Right forelimb (tissue), 1 donor: ENCODE results near the gene KCTD1.
A peak's percentile ranks its signal among the peaks of the same experiment; 100 is the strongest.

Source experiments
- DNase-seq: peaks from one replicate; pipeline ENCODE4 v3.0.0-alpha.2; 2018

KCTD1 gene

DNA sequence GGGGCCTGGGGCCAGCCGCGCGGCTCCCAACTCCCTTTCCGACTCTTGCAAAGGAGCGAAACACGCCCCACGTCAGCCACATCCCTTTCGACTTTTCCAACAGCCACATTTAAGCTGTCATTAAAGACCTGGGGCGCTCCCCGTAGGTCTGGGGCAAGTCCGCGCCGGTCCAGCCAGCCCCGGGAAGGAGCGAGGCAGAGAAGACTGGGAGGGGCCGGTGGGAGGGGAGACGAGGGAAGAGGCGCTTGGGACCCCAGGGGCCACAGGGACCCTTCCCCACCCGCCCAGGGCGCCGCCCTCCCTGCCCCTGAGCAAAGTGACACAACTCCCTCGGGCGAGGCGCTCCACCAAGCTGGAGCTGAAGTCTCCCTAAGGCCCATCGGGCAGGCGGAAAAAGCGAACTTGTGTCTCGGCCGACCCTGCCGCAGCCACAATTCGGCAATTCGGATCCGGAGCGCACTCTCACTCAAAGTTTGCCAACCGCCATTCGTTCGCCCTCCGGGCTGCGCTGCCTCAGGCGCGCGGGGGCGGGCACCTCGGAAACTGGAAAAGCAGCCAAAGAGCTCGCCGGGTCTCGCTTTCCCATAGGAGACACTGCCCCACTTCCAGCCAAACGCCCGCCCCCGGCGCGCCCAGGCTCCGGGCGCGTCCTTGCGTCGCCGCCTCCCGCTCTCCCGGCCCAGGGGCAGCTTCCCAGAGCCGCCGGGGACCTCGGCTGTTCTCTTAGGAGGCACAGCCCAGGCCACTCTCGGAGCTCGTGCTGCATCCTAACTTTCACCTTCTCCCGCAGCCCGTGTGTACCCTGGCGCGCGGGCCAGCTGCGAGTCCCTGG, 1.1 kb upstream of the KCTD1 start:
- DNase-seq: peak; percentile 77

DNA sequence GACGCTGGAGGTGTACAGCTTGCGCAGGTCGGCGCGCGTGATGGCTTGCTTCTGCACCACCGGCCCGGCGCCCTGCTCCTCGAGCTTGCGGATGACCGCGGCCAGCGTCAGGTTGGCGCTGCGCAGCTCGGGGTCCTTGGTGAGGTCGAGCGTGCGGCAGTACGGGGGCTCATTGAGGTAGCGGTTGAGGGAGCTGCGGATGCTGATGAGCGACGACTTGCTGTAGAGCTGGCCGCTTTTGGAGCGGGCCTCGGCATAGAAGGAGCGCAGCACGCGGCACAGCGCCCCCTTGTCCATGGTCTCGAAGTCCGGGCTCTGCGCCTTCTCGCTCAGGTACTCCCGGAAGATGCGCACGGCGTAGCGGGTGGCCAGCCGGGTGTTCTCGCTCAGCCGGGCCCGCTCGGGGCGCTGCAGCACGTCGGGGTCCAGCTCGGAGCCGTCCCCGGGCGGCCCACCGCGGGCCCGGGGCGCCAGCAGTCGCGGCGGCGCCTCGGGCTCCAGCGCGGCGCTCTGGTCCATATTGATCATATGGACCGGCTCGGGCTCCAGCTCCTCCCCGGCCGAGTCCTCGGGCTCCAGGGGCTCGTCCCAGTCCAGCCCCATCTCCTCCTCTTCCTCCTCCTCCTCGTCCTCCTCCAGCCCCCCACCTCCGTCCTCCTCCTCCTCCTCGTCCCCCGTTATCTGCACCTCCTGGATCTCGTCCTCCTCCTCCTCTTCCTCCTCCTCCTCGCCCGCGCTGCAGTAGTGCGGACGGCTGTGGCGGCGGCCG, 523 bp downstream of the KCTD1 start:
- peak; percentile 90 for DNase-seq

DNA sequence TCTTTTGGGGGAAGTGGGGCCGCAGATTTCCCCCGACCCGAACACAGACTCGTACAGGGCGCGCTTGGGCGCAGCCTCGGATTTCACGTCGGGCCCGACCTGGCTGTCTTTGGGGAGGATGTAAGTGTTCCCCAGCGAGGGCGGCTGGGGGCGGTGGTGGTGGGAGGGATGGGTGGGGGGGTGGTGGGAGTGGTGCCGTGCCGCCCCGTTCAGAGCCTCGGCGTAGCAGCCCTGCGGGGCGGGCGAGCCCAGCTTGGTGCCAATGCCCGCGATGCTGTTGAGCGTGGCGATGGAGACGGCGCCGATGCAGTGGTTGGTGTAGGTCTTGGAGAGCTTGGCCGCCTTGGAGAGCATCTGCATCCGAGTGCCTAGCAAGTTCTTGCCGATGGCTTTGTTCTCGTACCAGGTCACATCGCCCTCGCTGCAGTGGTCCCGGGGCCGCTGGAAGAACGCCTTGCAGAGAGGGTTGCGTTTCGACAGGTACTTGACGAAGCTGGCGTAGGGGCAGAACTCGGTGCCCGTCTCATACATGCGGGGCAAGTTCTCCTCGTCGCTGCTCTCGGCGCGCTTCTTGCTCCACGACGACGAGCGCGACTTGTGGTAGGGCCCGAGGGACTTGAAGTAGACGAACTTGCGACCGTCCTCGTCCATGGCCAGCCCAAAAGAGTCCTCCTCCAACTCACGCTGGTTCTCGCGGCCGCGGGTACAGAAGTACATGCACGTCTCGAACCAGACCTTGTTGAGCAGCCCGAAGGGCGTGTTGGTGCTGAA, 1.3 kb downstream of the KCTD1 start:
- peak; percentile 50 for DNase-seq

DNA sequence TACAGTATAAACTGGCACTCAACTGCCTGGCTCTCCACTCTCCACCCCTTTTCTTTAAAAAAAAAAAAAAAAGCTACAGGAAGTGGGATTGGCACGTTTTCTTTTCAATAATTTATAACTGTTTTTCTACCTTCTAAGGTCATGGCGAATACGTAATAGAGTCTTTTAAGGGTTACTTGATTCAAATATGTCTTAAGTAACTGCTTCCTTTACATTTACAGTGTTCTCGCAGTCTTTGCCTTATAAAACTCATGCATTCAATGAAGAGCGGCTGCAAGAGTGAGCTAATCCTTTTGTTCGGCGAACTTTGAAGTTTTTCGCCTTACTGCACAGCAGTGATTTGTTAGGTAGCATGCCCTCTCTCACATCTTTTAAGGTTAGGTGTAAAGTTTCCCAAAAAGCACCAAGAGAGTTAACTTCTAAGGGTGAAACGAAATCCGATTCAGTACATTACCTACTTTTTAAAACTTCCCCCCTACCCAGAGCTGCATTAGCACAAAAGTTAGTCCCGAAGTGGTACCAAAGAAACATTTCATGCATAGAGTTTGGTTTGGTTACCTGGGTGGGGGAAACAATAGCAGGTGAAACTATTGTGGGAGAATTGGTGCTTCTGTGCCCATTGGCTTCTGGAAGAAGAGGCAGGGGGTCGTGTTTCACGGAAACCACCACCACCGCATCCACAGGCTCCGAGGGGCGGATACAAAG, 2.0 kb downstream of the KCTD1 start:
- no peak for DNase-seq

DNA sequence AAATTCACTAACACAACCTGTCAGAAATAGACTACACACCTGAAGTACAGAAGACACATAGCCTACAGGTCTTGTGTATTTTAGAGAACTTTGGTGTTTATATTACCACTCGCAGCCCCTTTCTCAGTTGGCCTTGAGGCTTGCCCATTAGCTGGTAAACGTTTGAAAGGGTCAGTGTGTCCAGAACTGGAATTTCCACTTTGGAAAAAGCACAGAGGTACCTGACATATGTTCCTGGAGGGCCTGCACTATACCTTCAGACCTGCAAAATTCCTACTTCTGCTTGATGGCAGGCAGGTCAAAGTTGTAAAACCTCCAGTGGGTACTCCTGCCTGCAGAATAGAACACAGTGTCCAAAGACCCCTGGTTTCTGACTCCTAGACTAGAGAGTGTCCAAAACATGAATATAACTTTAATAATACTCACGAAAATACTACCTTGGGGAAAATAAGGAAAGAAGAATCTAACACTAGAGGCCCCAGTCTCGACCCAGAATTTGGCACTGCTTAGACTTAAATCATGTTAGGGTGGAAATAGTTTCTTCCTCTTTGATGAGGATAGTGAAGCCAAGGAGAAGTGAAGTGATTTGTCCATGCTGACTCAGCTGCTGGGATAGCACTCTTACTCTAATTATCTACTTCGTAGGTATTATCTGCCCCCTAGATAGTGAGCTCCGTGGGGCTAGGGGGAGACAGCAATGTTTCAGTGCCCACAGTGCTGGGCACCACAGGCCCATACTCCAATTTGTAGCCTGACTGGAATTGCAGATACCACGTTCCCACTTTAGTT, 2.8 kb downstream of the KCTD1 start:
- no peak for DNase-seq

DNA sequence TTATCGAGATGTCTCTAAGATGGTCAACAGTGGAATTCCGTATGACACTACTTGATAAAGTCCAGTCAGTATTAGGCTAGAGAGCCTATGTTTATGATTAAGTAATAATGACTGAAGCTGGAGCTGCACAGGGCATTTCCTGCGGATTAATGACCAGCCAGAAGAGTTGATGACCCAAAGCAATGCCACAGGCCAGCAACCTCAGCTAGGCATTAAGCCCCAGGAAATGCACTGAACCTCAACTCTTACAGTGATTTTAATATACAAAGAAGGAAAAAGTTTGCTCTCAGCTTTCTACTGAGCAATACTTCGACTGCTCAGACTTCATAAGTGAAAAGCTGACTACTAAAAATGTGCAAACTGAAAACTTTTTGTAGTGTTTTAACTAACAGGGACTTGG, 3.9 kb downstream of the KCTD1 start:
- DNase-seq: no peak

DNA sequence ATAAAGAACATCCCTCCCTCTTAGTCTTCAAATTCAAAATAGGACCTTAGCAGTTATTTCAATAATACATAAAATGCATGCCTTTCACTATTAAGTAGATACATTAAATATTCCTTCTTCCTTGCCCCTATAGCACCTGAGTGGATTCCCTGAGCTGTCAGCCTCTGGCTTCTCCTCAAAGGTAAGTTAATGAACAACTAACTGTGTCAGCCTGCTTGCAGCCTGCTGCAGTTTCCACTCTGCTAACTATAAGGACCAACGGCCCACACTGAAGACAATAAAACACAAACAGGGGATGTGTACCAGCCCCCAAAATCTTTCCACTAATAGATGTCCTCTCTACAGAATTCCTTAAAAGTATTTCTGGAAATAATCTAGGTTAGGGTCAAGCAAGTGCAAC, 5.0 kb downstream of the KCTD1 start:
- no peak for DNase-seq

DNA sequence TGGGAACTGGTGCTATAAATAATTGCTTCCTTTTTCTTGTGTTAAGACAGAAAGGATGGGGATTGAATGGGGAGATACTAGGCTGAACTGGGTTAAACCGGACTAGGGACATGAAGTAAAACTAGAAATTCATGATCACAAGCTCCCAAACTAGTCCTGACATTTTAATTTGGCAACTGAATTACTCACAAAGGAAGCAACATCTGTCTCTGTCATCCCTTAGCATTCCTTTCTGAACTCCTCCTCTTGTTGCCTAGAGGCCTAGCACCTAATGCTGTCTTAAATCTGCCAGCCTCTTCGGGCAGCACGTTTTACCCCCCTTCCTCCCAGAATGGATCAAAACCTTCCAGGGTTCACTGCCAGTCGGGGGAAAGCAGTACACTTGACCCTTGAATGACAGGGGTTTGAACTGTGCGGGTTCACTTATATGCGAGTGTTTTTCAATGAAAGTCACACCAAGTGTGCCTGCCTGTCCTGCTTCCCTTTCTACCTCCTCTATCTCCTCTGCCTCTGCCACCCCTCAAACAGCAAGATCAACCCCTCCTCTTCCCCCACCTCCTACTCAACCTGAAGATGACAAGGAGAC, 8.2 kb downstream of the KCTD1 start:
- DNase-seq: no peak

DNA sequence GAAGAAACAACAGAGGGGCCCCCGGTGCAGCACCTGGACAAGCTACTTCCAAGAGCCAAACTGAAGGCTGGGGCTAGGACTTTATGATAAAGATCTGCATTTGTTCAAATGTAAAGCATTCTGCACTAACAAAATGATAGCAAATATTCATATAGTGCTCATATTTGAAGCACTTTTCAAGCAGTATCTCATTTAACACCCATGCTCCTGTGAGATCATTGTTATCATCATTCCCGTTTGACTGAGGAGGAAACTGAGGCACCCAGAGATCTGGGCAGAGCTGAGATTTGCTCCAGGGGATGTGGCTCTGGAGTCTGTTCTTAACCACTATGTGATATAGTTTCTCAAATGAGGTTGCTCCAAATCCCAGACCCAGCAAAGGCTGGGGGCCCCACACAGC, 9.8 kb downstream of the KCTD1 start:
- DNase-seq: no peak

DNA sequence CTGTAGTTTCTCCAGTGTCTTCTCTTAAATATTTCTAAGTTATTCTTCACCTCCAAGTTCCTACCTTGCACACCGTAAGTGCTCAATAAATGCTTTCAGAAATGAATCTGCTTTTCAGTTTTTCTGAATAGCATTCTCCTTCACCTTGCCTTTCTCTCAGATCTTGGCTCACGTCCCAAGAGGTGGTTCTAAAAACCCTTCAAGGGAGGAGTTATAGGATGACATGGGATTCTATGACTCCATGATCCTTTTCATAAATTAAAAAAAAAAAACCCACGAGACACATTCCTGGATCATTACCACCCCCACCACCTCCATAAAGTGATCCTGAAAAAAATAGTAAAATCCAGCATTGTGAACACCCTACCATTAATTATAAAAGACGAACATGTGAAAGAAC, 11.7 kb downstream of the KCTD1 start:
- DNase-seq: no peak

DNA sequence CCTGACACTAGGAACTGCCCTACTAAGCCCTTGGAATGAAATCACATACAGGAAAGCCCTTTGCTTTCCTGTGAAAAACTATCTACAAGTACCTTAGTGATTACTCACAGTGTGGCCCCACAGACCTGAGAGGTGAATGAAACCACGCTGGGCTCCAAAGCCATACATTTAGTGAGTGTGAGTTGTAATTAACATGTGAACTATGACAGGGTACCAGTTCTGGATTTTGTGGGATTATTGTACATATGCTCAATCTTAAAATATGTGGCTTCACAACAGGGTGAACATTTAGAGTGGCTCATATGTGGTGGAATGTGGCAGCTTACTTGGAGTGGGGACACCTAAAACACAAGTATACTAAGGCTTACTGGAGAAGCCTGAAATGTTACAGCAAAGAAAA, 12.3 kb downstream of the KCTD1 start:
- DNase-seq: no peak

DNA sequence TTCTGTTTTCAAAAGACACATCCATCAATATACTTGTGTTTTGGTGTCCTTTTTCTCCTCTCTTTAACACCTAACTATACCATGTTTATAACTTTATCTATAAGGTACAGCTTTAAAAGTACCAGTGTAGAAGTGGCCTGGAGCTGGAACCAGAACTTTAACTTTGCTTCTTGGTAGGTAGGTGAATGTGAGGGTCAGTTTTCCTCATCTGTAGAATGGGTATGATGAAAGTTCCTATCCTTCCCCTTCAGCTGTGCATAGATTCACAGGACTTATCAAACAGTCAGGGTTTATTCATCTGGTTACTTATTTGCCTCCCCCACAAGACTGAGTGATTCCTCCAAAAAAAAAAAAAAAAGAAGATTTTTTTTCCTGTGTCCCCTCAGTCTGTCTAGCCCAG, 12.7 kb downstream of the KCTD1 start:
- DNase-seq: no peak

DNA sequence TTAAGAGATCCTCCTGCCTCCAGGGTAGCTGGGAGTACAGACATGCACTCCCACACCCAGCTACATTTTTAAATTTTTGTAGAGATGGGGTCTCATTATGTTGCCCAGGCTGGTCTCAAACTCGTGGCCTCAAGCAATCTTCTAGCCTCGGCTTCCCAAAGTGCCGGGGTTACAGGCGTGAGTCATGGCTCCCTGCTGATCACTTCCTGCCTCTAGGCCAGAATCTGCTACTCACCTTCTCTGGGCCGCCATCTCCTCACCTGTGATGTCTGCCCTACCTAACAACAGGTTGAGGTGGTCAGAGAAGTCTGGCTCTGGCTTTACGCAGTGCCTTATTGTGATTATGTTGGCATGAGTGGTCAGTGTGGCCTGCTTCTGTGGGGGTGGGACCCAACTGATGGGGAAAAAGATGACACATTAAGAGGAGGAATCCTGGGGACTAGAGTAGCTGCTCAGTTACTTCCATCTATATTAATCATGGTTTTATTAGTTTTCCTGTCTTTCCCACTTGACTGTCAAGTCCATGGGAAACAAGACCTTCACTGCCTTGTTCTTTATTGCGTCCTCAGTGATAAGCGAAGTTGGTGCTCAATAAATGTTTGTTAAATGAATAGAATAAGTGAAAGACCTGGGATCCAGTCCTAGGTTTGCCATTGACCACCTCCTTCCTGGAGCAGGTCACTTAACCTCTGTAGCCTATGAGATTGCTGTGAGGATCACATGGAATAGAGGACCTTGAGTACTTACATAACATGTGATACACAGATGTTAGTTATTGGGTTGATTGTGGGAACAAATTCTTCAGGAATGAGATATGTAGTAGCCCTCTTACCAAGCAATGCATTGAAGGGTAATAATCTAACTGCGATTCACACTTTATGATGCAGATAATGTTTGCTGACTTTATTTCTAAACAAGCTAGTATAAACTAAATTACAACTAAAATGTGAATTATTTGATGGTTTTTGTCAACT, 15.7 kb downstream of the KCTD1 start:
- DNase-seq: no peak

DNA sequence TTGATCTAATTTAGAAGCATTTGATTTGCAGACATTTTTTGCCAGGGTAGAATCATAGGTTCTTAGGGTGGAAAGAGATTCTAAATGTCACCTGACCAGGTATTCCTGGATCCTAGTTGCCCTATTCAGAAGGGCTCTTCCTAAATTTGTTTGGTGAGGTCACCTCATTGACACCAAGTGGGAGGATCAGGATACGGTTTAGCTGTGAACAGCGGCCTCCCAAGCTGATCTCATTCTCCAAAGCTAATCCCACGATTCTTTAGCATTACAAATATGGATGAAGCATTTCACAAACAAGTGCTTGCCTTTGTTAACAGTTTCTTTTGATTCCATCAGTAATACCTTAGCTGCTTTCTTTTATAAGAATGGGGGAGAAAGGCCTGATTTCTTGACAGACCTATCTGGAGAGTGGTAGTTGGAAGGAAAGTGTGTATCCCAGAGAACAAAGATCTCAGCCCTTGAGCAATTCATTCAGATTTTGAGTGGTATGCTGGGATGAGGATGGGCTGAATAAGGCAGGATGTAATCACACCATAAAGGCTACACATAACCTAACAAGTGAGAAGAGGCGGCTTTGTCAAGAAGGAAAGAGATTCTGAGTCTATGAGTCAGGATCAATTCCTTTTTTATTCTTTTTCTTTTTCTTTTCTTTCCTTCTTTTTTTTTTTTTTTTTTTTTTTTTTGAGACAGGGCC, 16.6 kb downstream of the KCTD1 start:
- DNase-seq: no peak

DNA sequence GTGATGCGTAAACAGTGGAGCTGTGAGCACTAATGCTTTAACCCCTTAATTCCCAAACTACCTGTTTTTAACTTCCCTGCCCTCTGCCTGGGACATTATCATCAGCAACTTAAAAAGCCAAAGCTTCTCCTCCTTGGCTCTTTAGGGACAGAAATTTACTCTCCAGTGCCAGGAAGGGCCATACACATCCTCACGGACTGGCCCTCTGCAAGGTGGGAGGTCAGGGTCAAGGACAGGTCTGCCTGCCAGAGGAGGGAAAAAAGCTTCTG, 21.5 kb downstream of the KCTD1 start:
- no peak for DNase-seq

DNA sequence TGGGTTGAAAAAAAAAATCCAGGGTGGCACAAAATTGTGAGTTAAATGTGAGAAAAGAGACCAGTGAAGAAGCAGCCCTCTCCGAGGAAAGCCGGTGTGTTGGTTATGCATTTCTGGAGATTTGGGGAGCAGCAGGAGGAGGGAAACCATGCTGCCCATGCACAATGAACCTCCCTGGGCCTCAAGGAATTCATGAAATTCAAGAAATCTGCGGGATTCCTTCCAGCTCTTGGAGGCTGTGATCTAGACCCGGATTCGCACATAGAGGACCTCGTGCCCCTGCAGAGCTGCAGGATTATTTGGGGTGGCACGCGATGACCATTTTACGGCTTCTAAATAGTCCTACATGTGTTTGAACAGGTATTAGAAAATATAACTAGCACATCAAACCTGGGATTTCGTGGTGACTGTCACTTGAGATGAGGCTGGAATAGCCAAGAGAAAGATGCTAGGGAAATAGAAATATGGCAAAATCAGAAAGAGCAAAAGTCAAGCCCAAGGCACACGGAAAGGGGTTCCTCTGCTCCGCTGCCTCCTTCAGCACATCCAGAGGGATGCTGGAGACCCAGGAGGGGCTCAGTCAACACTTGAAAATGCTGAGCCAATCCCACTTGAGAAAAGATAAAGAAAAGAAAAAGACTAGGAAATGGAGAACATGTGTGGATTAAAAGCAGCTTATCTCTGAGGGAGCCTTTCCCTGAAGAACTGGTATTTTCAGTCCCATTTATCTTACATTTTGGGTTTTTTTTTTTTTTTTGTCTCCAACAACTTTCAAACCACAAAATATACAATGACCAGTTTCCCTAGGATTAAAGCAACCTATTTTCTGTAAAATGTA, 22.0 kb downstream of the KCTD1 start:
- DNase-seq: no peak

DNA sequence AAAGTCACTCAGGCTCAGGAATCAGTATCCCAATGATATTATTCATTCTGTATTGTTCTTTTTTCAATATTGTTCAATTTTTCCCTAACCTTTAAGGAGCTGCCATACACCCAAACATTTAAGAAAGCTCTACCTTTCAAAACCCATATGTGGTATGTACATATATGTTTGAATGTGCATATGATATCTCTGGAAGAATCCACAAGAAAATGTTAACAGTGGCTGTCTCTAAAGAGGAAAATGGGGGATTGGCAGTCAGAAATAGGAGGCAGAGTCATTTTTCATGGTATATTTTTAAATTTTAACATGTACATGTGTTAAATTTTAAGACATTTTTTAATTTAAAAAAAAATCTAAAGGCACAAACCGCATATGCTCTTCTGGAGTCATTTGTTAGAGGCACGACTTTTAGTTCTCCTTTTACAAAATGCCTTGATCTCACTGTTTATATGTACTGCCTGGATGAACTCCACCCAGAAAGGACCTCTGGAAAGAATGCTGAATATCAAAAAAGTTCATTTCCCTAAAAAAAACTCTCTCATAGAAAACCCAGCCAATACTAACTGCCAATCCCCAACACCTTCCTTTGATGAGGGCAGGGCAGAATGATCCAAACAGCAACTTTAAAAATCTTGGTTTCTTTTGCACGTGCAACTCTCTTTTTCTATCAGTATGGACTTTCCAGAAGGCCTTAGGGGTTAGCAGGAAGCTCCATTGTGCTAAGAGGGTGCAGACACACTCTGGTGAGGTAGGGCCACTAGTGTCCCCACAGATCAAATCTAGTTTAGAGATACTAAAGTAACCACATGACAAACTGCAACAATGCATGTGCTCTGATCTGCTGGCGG, 23.6 kb downstream of the KCTD1 start:
- no peak for DNase-seq

DNA sequence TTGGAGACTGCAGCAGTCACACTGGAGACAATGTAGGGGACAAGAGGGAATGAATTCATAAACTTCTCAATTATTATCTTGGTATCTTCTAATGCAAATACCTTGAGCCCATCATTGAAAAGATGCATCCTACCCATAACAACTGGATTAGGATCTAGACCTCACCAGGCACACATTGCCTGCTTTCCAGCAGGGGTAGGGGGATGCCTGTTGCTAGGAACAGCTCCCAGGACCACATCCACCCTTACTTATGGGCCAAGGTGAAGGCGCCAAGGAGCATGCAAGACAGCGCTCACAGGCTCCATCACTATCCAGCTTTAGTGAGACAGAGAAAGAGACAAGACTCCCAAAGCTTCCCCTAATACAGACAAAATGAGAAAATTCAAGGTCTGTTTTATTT, 24.4 kb downstream of the KCTD1 start:
- no peak for DNase-seq
